Measurements from ENCODE around the gene SLC43A3. TPM values are rescaled to one million over a fixed set of nuclear protein-coding genes. Genes with fewer than 3 reads are reported as not detected.
A peak's percentile ranks its signal among the peaks of the same experiment; 100 is the strongest.

Gene SLC43A3
- total and polyA plus RNA-seq, 9 of the 15 experiments (the other 6 are each of a cell fraction or from before 2014, with no cell fraction given) = 63.7 to 281 (median 139) TPM

DNA sequence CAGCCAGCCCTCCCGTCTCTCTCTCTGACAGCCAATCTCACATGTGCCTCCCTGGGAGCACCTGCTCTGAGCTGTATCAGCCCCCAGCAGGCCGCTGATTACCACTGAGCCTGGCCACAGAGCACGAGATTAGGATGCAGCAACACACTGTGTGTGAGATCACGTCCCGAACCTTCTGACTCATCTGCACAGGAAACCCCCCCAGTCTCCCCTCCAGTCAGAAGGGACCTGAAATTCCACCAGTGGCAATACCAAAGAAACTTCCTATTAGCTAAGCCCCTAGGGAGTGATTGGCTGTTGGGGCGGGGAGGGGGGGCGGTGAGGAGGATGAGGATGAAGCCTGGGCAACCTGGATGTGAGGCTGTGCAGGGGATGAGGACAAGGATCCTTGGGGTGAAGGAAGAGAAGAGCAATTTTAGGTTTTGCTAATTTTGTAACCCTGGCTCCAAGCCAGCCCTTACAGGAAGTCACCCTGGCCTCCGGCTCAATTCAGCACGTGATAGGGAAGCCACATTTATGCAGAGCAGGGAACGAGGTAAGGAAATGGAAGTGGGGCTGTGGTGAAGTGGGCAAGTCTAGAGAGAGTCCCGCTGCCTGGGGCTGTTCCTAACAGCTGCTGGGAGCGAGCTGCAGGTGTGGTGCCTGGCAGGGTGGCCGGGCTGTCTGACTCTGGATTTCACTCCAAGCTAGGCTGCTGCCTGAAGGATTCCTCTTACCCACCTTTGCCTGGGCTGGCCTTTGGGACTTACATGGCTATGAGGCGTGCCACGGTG is 1.9 kb downstream of the SLC43A3 start (continued):
- TF ChIP-seq, protein P1, sequence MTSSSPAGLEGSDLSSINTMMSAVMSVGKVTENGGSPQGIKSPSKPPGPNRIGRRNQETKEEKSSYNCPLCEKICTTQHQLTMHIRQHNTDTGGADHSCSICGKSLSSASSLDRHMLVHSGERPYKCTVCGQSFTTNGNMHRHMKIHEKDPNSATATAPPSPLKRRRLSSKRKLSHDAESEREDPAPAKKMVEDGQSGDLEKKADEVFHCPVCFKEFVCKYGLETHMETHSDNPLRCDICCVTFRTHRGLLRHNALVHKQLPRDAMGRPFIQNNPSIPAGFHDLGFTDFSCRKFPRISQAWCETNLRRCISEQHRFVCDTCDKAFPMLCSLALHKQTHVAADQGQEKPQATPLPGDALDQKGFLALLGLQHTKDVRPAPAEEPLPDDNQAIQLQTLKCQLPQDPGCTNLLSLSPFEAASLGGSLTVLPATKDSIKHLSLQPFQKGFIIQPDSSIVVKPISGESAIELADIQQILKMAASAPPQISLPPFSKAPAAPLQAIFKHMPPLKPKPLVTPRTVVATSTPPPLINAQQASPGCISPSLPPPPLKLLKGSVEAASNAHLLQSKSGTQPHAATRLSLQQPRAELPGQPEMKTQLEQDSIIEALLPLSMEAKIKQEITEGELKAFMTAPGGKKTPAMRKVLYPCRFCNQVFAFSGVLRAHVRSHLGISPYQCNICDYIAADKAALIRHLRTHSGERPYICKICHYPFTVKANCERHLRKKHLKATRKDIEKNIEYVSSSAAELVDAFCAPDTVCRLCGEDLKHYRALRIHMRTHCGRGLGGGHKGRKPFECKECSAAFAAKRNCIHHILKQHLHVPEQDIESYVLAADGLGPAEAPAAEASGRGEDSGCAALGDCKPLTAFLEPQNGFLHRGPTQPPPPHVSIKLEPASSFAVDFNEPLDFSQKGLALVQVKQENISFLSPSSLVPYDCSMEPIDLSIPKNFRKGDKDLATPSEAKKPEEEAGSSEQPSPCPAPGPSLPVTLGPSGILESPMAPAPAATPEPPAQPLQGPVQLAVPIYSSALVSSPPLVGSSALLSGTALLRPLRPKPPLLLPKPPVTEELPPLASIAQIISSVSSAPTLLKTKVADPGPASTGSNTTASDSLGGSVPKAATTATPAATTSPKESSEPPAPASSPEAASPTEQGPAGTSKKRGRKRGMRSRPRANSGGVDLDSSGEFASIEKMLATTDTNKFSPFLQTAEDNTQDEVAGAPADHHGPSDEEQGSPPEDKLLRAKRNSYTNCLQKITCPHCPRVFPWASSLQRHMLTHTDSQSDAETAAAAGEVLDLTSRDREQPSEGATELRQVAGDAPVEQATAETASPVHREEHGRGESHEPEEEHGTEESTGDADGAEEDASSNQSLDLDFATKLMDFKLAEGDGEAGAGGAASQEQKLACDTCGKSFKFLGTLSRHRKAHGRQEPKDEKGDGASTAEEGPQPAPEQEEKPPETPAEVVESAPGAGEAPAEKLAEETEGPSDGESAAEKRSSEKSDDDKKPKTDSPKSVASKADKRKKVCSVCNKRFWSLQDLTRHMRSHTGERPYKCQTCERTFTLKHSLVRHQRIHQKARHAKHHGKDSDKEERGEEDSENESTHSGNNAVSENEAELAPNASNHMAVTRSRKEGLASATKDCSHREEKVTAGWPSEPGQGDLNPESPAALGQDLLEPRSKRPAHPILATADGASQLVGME (CRISPR knock-in tag; IDR thresholded peaks at IDR 0.05) = no peak; the same call in 1 of the 2 replicates
- peak; percentile 89; the same call in 1 of the 2 replicates for TF ChIP-seq GATAD2B (IDR thresholded peaks at IDR 0.05; ENCODE audit: borderline replicate concordance)
- TF ChIP-seq, protein P2, sequence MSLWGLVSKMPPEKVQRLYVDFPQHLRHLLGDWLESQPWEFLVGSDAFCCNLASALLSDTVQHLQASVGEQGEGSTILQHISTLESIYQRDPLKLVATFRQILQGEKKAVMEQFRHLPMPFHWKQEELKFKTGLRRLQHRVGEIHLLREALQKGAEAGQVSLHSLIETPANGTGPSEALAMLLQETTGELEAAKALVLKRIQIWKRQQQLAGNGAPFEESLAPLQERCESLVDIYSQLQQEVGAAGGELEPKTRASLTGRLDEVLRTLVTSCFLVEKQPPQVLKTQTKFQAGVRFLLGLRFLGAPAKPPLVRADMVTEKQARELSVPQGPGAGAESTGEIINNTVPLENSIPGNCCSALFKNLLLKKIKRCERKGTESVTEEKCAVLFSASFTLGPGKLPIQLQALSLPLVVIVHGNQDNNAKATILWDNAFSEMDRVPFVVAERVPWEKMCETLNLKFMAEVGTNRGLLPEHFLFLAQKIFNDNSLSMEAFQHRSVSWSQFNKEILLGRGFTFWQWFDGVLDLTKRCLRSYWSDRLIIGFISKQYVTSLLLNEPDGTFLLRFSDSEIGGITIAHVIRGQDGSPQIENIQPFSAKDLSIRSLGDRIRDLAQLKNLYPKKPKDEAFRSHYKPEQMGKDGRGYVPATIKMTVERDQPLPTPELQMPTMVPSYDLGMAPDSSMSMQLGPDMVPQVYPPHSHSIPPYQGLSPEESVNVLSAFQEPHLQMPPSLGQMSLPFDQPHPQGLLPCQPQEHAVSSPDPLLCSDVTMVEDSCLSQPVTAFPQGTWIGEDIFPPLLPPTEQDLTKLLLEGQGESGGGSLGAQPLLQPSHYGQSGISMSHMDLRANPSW (CRISPR knock-in tag; IDR thresholded peaks at IDR 0.05) = no peak; the same call in 1 of the 2 replicates
- no peak for TF ChIP-seq RBM39 (optimal IDR thresholded peaks at IDR 0.05; ENCODE audit: low read depth, low read length)
- peak; percentile 70 for TF ChIP-seq SMAD1 (IDR thresholded peaks at IDR 0.05; ENCODE audit: low read depth, low read length, partially characterized antibody)
- no peak for TF ChIP-seq MYBL2 (IDR thresholded peaks at IDR 0.05; ENCODE audit: low read depth)
- no peak for TF ChIP-seq MYBL2 (CRISPR knock-in tag; IDR thresholded peaks at IDR 0.05; ENCODE audit: borderline replicate concordance)
- TF ChIP-seq, protein P3, sequence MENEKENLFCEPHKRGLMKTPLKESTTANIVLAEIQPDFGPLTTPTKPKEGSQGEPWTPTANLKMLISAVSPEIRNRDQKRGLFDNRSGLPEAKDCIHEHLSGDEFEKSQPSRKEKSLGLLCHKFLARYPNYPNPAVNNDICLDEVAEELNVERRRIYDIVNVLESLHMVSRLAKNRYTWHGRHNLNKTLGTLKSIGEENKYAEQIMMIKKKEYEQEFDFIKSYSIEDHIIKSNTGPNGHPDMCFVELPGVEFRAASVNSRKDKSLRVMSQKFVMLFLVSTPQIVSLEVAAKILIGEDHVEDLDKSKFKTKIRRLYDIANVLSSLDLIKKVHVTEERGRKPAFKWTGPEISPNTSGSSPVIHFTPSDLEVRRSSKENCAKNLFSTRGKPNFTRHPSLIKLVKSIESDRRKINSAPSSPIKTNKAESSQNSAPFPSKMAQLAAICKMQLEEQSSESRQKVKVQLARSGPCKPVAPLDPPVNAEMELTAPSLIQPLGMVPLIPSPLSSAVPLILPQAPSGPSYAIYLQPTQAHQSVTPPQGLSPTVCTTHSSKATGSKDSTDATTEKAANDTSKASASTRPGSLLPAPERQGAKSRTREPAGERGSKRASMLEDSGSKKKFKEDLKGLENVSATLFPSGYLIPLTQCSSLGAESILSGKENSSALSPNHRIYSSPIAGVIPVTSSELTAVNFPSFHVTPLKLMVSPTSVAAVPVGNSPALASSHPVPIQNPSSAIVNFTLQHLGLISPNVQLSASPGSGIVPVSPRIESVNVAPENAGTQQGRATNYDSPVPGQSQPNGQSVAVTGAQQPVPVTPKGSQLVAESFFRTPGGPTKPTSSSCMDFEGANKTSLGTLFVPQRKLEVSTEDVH (IDR thresholded peaks at IDR 0.05; ENCODE audit: low read depth, partially characterized antibody) = peak; percentile 41
- no peak for TF ChIP-seq ZNF717 (CRISPR knock-in tag; IDR thresholded peaks at IDR 0.05)
- TF ChIP-seq, protein P4, sequence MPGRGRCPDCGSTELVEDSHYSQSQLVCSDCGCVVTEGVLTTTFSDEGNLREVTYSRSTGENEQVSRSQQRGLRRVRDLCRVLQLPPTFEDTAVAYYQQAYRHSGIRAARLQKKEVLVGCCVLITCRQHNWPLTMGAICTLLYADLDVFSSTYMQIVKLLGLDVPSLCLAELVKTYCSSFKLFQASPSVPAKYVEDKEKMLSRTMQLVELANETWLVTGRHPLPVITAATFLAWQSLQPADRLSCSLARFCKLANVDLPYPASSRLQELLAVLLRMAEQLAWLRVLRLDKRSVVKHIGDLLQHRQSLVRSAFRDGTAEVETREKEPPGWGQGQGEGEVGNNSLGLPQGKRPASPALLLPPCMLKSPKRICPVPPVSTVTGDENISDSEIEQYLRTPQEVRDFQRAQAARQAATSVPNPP (IDR thresholded peaks at IDR 0.05; ENCODE audit: borderline replicate concordance, insufficient read depth, insufficient read length) = no peak
- TF ChIP-seq ZNF124 (CRISPR knock-in tag; IDR thresholded peaks at IDR 0.05) = no peak
- peak; percentile 53 for TF ChIP-seq SAP30 (IDR thresholded peaks at IDR 0.05; ENCODE audit: borderline replicate concordance, insufficient read depth, low read depth, low read length, poor library complexity, severe bottlenecking)
- TF ChIP-seq ZNF121 (CRISPR knock-in tag; conservative IDR thresholded peaks at IDR 0.05) = 0 out of 2 replicates have a peak, but pooled peaks have one; percentile 32

Measured in K562 (cell line).